Measurements from ENCODE around the gene SPP2. TPM values are rescaled to one million over a fixed set of nuclear protein-coding genes. Genes with fewer than 3 reads are reported as not detected.

Gene SPP2
- total and polyA plus RNA-seq, 2 of the 8 experiments (the other 6 are each of a cell fraction or from before 2014, with no cell fraction given), result not detected

DNA sequence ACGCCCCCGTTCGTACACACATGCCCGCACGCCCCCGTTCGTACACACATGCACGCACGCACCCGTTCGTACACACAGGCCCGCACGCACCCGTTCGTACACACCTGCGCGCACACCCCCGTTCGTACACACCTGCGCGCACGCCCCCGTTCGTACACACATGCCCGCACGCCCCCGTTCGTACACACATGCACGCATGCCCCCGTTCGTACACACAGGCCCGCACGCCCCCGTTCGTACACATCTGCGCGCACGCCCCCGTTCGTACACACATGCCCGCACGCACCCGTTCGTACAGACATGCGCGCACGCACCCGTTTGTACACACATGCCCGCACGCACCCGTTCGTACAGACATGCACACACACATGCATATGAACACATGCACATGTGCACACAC lies 45.7 kb downstream of the SPP2 start (continued):
- TF ChIP-seq, protein P1, sequence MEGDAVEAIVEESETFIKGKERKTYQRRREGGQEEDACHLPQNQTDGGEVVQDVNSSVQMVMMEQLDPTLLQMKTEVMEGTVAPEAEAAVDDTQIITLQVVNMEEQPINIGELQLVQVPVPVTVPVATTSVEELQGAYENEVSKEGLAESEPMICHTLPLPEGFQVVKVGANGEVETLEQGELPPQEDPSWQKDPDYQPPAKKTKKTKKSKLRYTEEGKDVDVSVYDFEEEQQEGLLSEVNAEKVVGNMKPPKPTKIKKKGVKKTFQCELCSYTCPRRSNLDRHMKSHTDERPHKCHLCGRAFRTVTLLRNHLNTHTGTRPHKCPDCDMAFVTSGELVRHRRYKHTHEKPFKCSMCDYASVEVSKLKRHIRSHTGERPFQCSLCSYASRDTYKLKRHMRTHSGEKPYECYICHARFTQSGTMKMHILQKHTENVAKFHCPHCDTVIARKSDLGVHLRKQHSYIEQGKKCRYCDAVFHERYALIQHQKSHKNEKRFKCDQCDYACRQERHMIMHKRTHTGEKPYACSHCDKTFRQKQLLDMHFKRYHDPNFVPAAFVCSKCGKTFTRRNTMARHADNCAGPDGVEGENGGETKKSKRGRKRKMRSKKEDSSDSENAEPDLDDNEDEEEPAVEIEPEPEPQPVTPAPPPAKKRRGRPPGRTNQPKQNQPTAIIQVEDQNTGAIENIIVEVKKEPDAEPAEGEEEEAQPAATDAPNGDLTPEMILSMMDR (IDR thresholded peaks at IDR 0.05; ENCODE audit: control extremely low read depth in 1 of 3, insufficient read depth in 1 of 3, low read depth in 1 of 3, low read length in 3 of 3), result no peak

All from H1 (cell line).